A673 (cell line): ENCODE results near the gene SLC16A10.

Source experiments
- EZH2 ChIP-seq: fragments of 200-600 bp; sonication (generic); IDR thresholded peaks from 2 replicates; pipeline ENCODE4 v1.6.1; 2017; ENCODE audit warnings: borderline replicate concordance, low read depth, mild to moderate bottlenecking, mixed read lengths, antibody characterized with exemption, low read length; ENCODE audit not compliant: poor library complexity, severe bottlenecking
- TF ChIP-seq, protein P1 (sequence below): fragments of 300-800, 200-600 bp; sonication (generic); conservative IDR thresholded peaks from 2 replicates; pipeline ENCODE4 v1.5.1; 2017; ENCODE audit warnings: low read depth, mild to moderate bottlenecking, antibody characterized with exemption, low read length, moderate library complexity, mixed read lengths

- TF ChIP-seq, protein P1, sequence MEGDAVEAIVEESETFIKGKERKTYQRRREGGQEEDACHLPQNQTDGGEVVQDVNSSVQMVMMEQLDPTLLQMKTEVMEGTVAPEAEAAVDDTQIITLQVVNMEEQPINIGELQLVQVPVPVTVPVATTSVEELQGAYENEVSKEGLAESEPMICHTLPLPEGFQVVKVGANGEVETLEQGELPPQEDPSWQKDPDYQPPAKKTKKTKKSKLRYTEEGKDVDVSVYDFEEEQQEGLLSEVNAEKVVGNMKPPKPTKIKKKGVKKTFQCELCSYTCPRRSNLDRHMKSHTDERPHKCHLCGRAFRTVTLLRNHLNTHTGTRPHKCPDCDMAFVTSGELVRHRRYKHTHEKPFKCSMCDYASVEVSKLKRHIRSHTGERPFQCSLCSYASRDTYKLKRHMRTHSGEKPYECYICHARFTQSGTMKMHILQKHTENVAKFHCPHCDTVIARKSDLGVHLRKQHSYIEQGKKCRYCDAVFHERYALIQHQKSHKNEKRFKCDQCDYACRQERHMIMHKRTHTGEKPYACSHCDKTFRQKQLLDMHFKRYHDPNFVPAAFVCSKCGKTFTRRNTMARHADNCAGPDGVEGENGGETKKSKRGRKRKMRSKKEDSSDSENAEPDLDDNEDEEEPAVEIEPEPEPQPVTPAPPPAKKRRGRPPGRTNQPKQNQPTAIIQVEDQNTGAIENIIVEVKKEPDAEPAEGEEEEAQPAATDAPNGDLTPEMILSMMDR: no peak
- no peak for TF ChIP-seq EZH2
Measured at GRCh38 chr6:111101987-111102386, 14.7 kb downstream of the SLC16A10 start.
